C4-2B (cell line): Measurements from ENCODE around the gene GRIP2.

ENCODE experiments used
- H3K27ac ChIP-seq: fragments of 450-650 bp; 2 replicates; pipeline ENCODE4 v1.5.1; 2017
- CTCF ChIP-seq: fragments of 450-650 bp; conservative IDR thresholded peaks from 2 replicates; pipeline ENCODE4 v1.5.1; 2017; ENCODE audit warnings: mild to moderate bottlenecking
- ZFX ChIP-seq: fragments of 450-650 bp; IDR thresholded peaks from 2 replicates; pipeline ENCODE4 v1.6.1; 2017

The GRIP2 gene

GRCh38 chr3:14492948-14493881 is 46.9 kb downstream of the GRIP2 start:
- TF ChIP-seq CTCF (no peak), ZFX (no peak)
- no peak overlapping the region for H3K27ac ChIP-seq

GRCh38 chr3:14491396-14492190 is 48.5 kb downstream of the GRIP2 start:
- no peak overlapping the region for H3K27ac ChIP-seq
- TF ChIP-seq CTCF: no peak
- TF ChIP-seq ZFX: no peak

- no peak overlapping the region for H3K27ac ChIP-seq
- TF ChIP-seq ZFX (no peak), CTCF (no peak)
Measured at GRCh38 chr3:14490831-14491230, 49.3 kb downstream of the GRIP2 start.

GRCh38 chr3:14490255-14490654 is 49.9 kb downstream of the GRIP2 start:
- no peak overlapping the region for H3K27ac ChIP-seq
- TF ChIP-seq ZFX (no peak), CTCF (no peak)

- H3K27ac ChIP-seq: no peak overlapping the region
- TF ChIP-seq CTCF (no peak), ZFX (no peak)
Measured at GRCh38 chr3:14489641-14490040, 50.5 kb downstream of the GRIP2 start.

- H3K27ac ChIP-seq: no peak overlapping the region
- TF ChIP-seq ZFX (no peak), CTCF (no peak)
Measured at GRCh38 chr3:14488286-14489041, 51.7 kb downstream of the GRIP2 start.
